Testis (tissue), 2 donors: ENCODE results near the gene TASL.

Experiments
- POLR2A ChIP-seq: fragments of 450-650 bp; IDR thresholded peaks from one replicate; pipeline ENCODE4 v1.6.1; 2017; ENCODE audit warnings: antibody characterized with exemption, mild to moderate bottlenecking, moderate library complexity
- TF ChIP-seq, protein P1 (sequence below), 3 experiments: fragments of 450-650 bp in 2 of 3; fragments of 200-600 bp in 1 of 3; sonication (generic) in 1 of 3; IDR thresholded peaks; one replicate each; pipeline ENCODE4 v1.5.1; 2016 to 2019; ENCODE audit warnings: antibody characterized with exemption in 3 of 3, mild to moderate bottlenecking in 2 of 3, moderate library complexity in 1 of 3

DNA sequence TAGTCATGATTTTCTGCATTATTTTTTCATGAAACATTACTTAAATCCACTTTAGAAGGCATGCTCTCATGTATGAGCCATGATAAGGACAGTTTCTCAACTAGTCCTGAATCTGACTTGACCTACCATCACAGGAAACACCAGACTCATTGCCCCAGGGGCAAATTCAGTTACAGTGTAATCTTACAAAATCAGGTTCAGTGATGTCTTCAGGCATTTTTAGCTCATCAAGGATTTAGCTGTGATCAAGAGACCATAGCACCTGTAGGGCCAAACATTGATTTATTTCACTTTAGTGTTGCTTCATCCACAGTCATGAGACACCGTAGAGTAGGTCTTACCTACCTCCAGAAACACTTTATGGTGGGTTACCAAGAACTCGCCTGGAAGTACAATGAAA, 3.1 kb upstream of the TASL start:
- TF ChIP-seq, protein P1, sequence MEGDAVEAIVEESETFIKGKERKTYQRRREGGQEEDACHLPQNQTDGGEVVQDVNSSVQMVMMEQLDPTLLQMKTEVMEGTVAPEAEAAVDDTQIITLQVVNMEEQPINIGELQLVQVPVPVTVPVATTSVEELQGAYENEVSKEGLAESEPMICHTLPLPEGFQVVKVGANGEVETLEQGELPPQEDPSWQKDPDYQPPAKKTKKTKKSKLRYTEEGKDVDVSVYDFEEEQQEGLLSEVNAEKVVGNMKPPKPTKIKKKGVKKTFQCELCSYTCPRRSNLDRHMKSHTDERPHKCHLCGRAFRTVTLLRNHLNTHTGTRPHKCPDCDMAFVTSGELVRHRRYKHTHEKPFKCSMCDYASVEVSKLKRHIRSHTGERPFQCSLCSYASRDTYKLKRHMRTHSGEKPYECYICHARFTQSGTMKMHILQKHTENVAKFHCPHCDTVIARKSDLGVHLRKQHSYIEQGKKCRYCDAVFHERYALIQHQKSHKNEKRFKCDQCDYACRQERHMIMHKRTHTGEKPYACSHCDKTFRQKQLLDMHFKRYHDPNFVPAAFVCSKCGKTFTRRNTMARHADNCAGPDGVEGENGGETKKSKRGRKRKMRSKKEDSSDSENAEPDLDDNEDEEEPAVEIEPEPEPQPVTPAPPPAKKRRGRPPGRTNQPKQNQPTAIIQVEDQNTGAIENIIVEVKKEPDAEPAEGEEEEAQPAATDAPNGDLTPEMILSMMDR (IDR thresholded peaks at IDR 0.05): no peak
- no peak for TF ChIP-seq POLR2A
